ENCODE data around the gene PLSCR2. TPM values are rescaled to one million over a fixed set of nuclear protein-coding genes. Genes with fewer than 3 reads are reported as not detected.
"Not testable (repeated sequence)": the region's sequence is repeated elsewhere in the genome, so short reads cannot be mapped to it uniquely, and the experiment has no call there.

PLSCR2 gene
- total RNA-seq, 6 experiments from 2014 or later, result not detected

- no peaks in the 10 kb centered on the region for H3K36me3 ChIP-seq
- no peak for DNase-seq
- H3K4me3 ChIP-seq, result no peak overlapping the region
- ATAC-seq, result no peak
- no peak for TF ChIP-seq CTCF (IDR thresholded peaks at IDR 0.05)
- TF ChIP-seq POLR2A (IDR thresholded peaks at IDR 0.05), result no peak
- no peak overlapping the region for H3K27ac ChIP-seq
- no peaks in the 10 kb centered on the region for H3K4me1 ChIP-seq
- H3K27me3 ChIP-seq, result no peaks in the 10 kb centered on the region
- H3K9me3 ChIP-seq, result no peaks in the 10 kb centered on the region
- intact Hi-C loops (cut with DNase I), result no loop called here
These were observed 19.7 kb downstream of the PLSCR2 start for GRCh38 chr3:146449613-146450012.

- DNase-seq (no peak), ATAC-seq (no peak)
- TF ChIP-seq CTCF (IDR thresholded peaks at IDR 0.05) (no peak), POLR2A (IDR thresholded peaks at IDR 0.05) (no peak)
- Histone ChIP-seq H3K4me3 (no peak overlapping the region), H3K27me3 (no peaks in the 10 kb centered on the region), H3K36me3 (no peaks in the 10 kb centered on the region), H3K27ac (no peak overlapping the region), H3K9me3 (no peaks in the 10 kb centered on the region), H3K4me1 (no peaks in the 10 kb centered on the region)
- intact Hi-C loops (cut with DNase I), result no loop called here
- WGBS (ENCODE audit: insufficient coverage, low coverage, low lambda C conversion rate, missing lambda C conversion rate), result 57% methylated on average over 1 of the region's 1 CpG
These were observed 20.3 kb downstream of the PLSCR2 start for GRCh38 chr3:146449076-146449475.

GRCh38 chr3:146446026-146446425 is 23.3 kb downstream of the PLSCR2 start:
- no peak for ATAC-seq
- Histone ChIP-seq H3K27me3 (no peaks in the 10 kb centered on the region), H3K27ac (no peak overlapping the region), H3K36me3 (no peaks in the 10 kb centered on the region), H3K9me3 (no peaks in the 10 kb centered on the region), H3K4me1 (no peaks in the 10 kb centered on the region), H3K4me3 (no peak overlapping the region)
- intact Hi-C loops (cut with DNase I), result no loop called here
- TF ChIP-seq CTCF (IDR thresholded peaks at IDR 0.05) (no peak), POLR2A (IDR thresholded peaks at IDR 0.05) (no peak)
- no peak for DNase-seq
- WGBS (ENCODE audit: insufficient coverage, low coverage, low lambda C conversion rate, missing lambda C conversion rate), result 77% methylated on average over 1 of the region's 1 CpG

GRCh38 chr3:146440310-146440709 is 29.1 kb downstream of the PLSCR2 start:
- intact Hi-C loops (cut with DNase I); H3K4me1 ChIP-seq; H3K36me3 ChIP-seq; H3K4me3 ChIP-seq; H3K27ac ChIP-seq; H3K27me3 ChIP-seq; H3K9me3 ChIP-seq; ATAC-seq; DNase-seq: not testable (repeated sequence)
- WGBS (ENCODE audit: insufficient coverage, low coverage, low lambda C conversion rate, missing lambda C conversion rate), result 50% methylated on average over 1 of the region's 5 CpGs

- Histone ChIP-seq H3K36me3 (no peaks in the 10 kb centered on the region), H3K27me3 (no peaks in the 10 kb centered on the region), H3K27ac (no peak overlapping the region), H3K4me3 (no peak overlapping the region), H3K9me3 (no peaks in the 10 kb centered on the region), H3K4me1 (no peaks in the 10 kb centered on the region)
- 44% methylated on average over 1 of the region's 1 CpG for WGBS (ENCODE audit: insufficient coverage, low coverage, low lambda C conversion rate, missing lambda C conversion rate)
- intact Hi-C loops (cut with DNase I), result no loop called here
- ATAC-seq (no peak), DNase-seq (no peak)
- TF ChIP-seq POLR2A (IDR thresholded peaks at IDR 0.05) (no peak), CTCF (IDR thresholded peaks at IDR 0.05) (no peak)
These were observed 37.3 kb downstream of the PLSCR2 start for GRCh38 chr3:146432066-146432465.

Measured in right lobe of liver (tissue), 6 donors.